ENCODE results near the gene GJB1. TPM values are rescaled to one million over a fixed set of nuclear protein-coding genes. Genes with fewer than 3 reads are reported as not detected.

The GJB1 gene
- total and polyA plus RNA-seq, 2 of the 4 experiments (the other 2 are of a cell fraction) = not detected

GRCh38 chrX:71198066-71198465 is 25.0 kb upstream of the GJB1 start:
- ATAC-seq (ENCODE audit: low read depth) (no peak), DNase-seq (no peak)
- WGBS, 2 experiments (ENCODE audit: extremely low coverage in 2 of 2, insufficient read length in 1 of 2) = 33% methylated on average over 2 of the region's 3 CpGs; no CpG with 5 or more reads in 1 of the 2 experiments
- Histone ChIP-seq H3K79me1 (ENCODE audit: low read depth in 1 of 2, low read length in 2 of 2) (no peaks in the 10 kb centered on the region), H3K27me3 (ENCODE audit: control insufficient read depth, insufficient read depth, low read length) (no peaks in the 10 kb centered on the region; the same call in 1 of the 2 replicates), H2BK15ac (ENCODE audit: low read depth, low read length) (no peak overlapping the region), H3K36me3 (ENCODE audit: control insufficient read depth, insufficient read depth, low read length) (no peaks in the 10 kb centered on the region), H2BK5ac (ENCODE audit: low read depth, low read length, poor library complexity, severe bottlenecking) (no peak overlapping the region), H3K4me2 (ENCODE audit: low read depth, low read length) (no peak overlapping the region), H2BK20ac (ENCODE audit: low read depth, low read length) (no peak overlapping the region), H3K9me3 (ENCODE audit: control insufficient read depth, insufficient read depth, low read length) (no peaks in the 10 kb centered on the region), H2AFZ (replicated peaks; ENCODE audit: low read length, poor library complexity) (no peak overlapping the region), H3K9ac (ENCODE audit: low read depth, low read length) (no peak overlapping the region), H4K91ac (ENCODE audit: insufficient read depth, low read depth, low read length) (no peak overlapping the region), H3K23ac (ENCODE audit: low read depth, low read length) (no peak overlapping the region), H3K4me3 (ENCODE audit: insufficient read depth, low read depth, low read length) (no peak overlapping the region), H3K18ac (ENCODE audit: low read depth, low read length) (no peak overlapping the region), H2AK9ac (replicated peaks; ENCODE audit: low read depth, low read length, poor library complexity) (no peak overlapping the region), H3K4ac (ENCODE audit: low read depth, low read length) (no peak overlapping the region), H4K20me1 (ENCODE audit: insufficient read depth, low read length) (no peaks in the 10 kb centered on the region), H2AK5ac (ENCODE audit: low read depth, low read length) (no peak overlapping the region), H3K56ac (ENCODE audit: extremely low read depth, insufficient read depth, low read length) (no peak overlapping the region), H3K14ac (replicated peaks; ENCODE audit: low read depth, low read length) (no peak overlapping the region), H4K8ac (ENCODE audit: low read depth in 2 of 2, low read length in 2 of 2) (no peak overlapping the region), H3K9me1 (ENCODE audit: insufficient read depth, low read length) (no peaks in the 10 kb centered on the region), H3K27ac (ENCODE audit: insufficient read depth, low read length) (no peak overlapping the region), H2BK120ac (ENCODE audit: low read depth, low read length) (no peak overlapping the region), H4K5ac (ENCODE audit: low read depth, low read length) (no peak overlapping the region), H3K4me1 (ENCODE audit: control insufficient read depth, insufficient read depth, low read length) (no peaks in the 10 kb centered on the region)
- dilution Hi-C loops (cut with HindIII; ENCODE audit: low sequenced_read_pairs, unreplicated experiment) = no loop called here
- POLR2A ChIA-PET (ENCODE audit: unreplicated experiment) = no interaction called here
- CTCF ChIA-PET = interaction anchor here (1.4 kb wide), 1 partner anchor 10 kb away, joined by 4 read pairs; no protein-coding TSS in a partner anchor
- TF ChIP-seq CHD1 (IDR thresholded peaks at IDR 0.05; ENCODE audit: low read depth, low read length) (no peak), ELK1 (IDR thresholded peaks at IDR 0.05; ENCODE audit: borderline replicate concordance, low read depth, low read length) (no peak), NFE2L2 (IDR thresholded peaks at IDR 0.05; ENCODE audit: low read depth, low read length) (no peak)
- intact Hi-C loops (cut with micrococcal nuclease) = no loop called here
- in situ Hi-C loops (cut with MboI; ENCODE audit: low sequenced_read_pairs) = no loop called here
- BruUV-seq (replicated peaks) = no TSS peak

All from IMR-90 (cell line).